GM12878 (cell line): ENCODE data around the gene VWA8. TPM values are rescaled to one million over a fixed set of nuclear protein-coding genes. Genes with fewer than 3 reads are reported as not detected.
"Not testable (repeated sequence)": the region's sequence is repeated elsewhere in the genome, so short reads cannot be mapped to it uniquely, and the experiment has no call there.

Source experiments
- ATAC-seq: fragments of 200-7000 bp; cut with Tn5 transposase; 3 replicates; pipeline ENCODE4 v1.9.1; 2020; ENCODE audit warnings: mild to moderate bottlenecking, moderate library complexity
- BruUV-seq: library from RNA; stranded (reverse); fragments of 400-500 nt; replicated peaks from 2 replicates; lab custom pipeline; 2021; lab: Mats Ljungman, UMichigan
- CTCF ChIA-PET: fragments of 300-600 bp; sonication (Branson Sonifier 250); formaldehyde crosslinking; extraction: SDS; loops from one replicate; lab custom pipeline; 2021; ENCODE audit warnings: inconsistent platforms; lab: Yijun Ruan, JAX
- POLR2A ChIA-PET: fragments of 350-600 bp; formaldehyde crosslinking; extraction: SDS; loops from one replicate; lab custom pipeline; 2021; ENCODE audit warnings: inconsistent platforms; lab: Charles Lee
- RAD21 ChIA-PET: fragments of 300-600 bp; sonication (Branson Sonifier 250); formaldehyde crosslinking; loops from one replicate; lab custom pipeline; 2023; ENCODE audit warnings: antibody characterized with exemption; ENCODE audit not compliant: unreplicated experiment; lab: Charles Lee
- SMC1A ChIA-PET: fragments of 300-600 bp; sonication (Branson Sonifier 250); formaldehyde crosslinking; loops from one replicate; lab custom pipeline; 2023; ENCODE audit not compliant: unreplicated experiment, uncharacterized antibody; lab: Charles Lee
- DNase-seq: peaks from one replicate; pipeline ENCODE4 v3.0.0-alpha.2; 2011; ENCODE audit warnings: low read depth, low spot score
- FAIRE-seq: peaks from 3 replicates; lab custom pipeline; 2011; peaks lifted over from hg19 to GRCh38; lab: Jason Lieb, UNC
- H2AFZ ChIP-seq: 2 replicates; pipeline ENCODE4 v1.6.0; 2011; ENCODE audit warnings: low read depth, low read length, control low read depth; ENCODE audit not compliant: control insufficient read depth
- H3K27ac ChIP-seq: 2 replicates; pipeline ENCODE4 v1.5.1; 2011; ENCODE audit warnings: control low read depth; ENCODE audit not compliant: control insufficient read depth, insufficient read depth
- H3K27me3 ChIP-seq, 2 experiments: replicated peaks in 1 of 2; 2 replicates each; pipeline versions ENCODE4 v1.6.0 to v1.6.1; 2011; ENCODE audit warnings: low read length in 1 of 2; ENCODE audit not compliant: control insufficient read depth in 2 of 2, insufficient read depth in 2 of 2
- H3K36me3 ChIP-seq, 2 experiments: 2 replicates each; pipeline ENCODE4 v1.5.1; 2011; ENCODE audit warnings: low read length in 1 of 2; ENCODE audit not compliant: control insufficient read depth in 2 of 2, insufficient read depth in 2 of 2
- H3K4me1 ChIP-seq: 2 replicates; pipeline ENCODE4 v1.6.1; 2011; ENCODE audit warnings: mild to moderate bottlenecking, low read length, moderate library complexity, mixed read lengths; ENCODE audit not compliant: control insufficient read depth, insufficient read depth
- H3K4me2 ChIP-seq: 2 replicates; pipeline ENCODE4 v1.6.0; 2011; ENCODE audit warnings: control low read depth; ENCODE audit not compliant: control insufficient read depth, insufficient read depth
- H3K4me3 ChIP-seq: fragments of 200-600 bp; sonication (generic); 2 replicates; pipeline ENCODE4 v1.5.1; 2016
- H3K79me2 ChIP-seq: 2 replicates; pipeline ENCODE4 v1.6.0; 2011; ENCODE audit warnings: low read length; ENCODE audit not compliant: control insufficient read depth, insufficient read depth
- H3K9ac ChIP-seq: 2 replicates; pipeline ENCODE4 v1.8.0; 2011; ENCODE audit warnings: low read length, control low read depth, mixed read lengths; ENCODE audit not compliant: control insufficient read depth, insufficient read depth
- H3K9me3 ChIP-seq: replicated peaks from 3 replicates; pipeline ENCODE4 v1.5.1; 2011; ENCODE audit warnings: mild to moderate bottlenecking, low read length; ENCODE audit not compliant: control insufficient read depth, insufficient read depth
- H4K20me1 ChIP-seq: 2 replicates; pipeline ENCODE4 v1.6.0; 2011; ENCODE audit not compliant: control insufficient read depth, insufficient read depth
- ATF2 ChIP-seq: IDR thresholded peaks from 2 replicates; pipeline ENCODE4 v1.6.1; 2012; ENCODE audit warnings: low read length, inconsistent platforms
- NRF1 ChIP-seq: conservative IDR thresholded peaks from 2 replicates; pipeline ENCODE4 v1.6.1; 2011; ENCODE audit warnings: mild to moderate bottlenecking, low read depth, low read length, improper control_type of control experiment
- RAD51 ChIP-seq: fragments of 450-650 bp; IDR thresholded peaks from 2 replicates; pipeline ENCODE4 v1.6.1; 2016; ENCODE audit warnings: moderate library complexity, mild to moderate bottlenecking, inconsistent platforms
- SKIL ChIP-seq: fragments of 450-650 bp; IDR thresholded peaks from 2 replicates; pipeline ENCODE4 v1.6.1; 2017; ENCODE audit warnings: mild to moderate bottlenecking, low read depth, inconsistent platforms; ENCODE audit not compliant: poor library complexity, severe bottlenecking
- SP1 ChIP-seq: IDR thresholded peaks from one replicate; pipeline ENCODE4 v1.6.1; 2011; ENCODE audit warnings: low read depth, low read length
- WGBS: methylation state at CpG from one replicate; pipeline ENCODE4 v1.1.6; 2016; ENCODE audit warnings: low lambda C conversion rate; ENCODE audit not compliant: insufficient replicate concordance, insufficient coverage; ENCODE audit errors: missing lambda C conversion rate; 5-methylcytosine and 5-hydroxymethylcytosine counted together
- in situ Hi-C: fragments of 300-500 bp; cut with MboI; formaldehyde crosslinking; loops from 9 replicates; pipeline ENCODE4 v1.14.3; 2018; ENCODE audit warnings: mixed read lengths
- intact Hi-C: fragments of 100-400 bp; cut with micrococcal nuclease; formaldehyde crosslinking; loops from one replicate; pipeline ENCODE4 v1.14.2; 2022; ENCODE audit not compliant: unreplicated experiment
- polyA plus RNA-seq, 11 experiments: library from polyadenylated mRNA; depleted of rRNA in 4 of 11; unstranded in 6 of 11; stranded (reverse) in 5 of 11; fragments of >200 nt; fragmentation: Nextera tagmentation in 4 of 11; fragmentation: Illumina TruSeq in 1 of 11; extraction: Ambion mirVana in 4 of 11; extraction: Trizol in 1 of 11; gene quantifications; 1 replicate in 1 of 11; 2 replicates in 10 of 11; pipeline versions ENCODE4 v1.2.1 to v1.2.3, GENCODE V29; 2011 to 2016; ENCODE audit warnings: inconsistent platforms in 2 of 11, missing spikeins in 2 of 11, low read depth in 1 of 11
- total RNA-seq, 4 experiments: library from RNA; depleted of rRNA in 3 of 4; stranded (reverse); fragments of >200 nt in 3 of 4; fragmentation: Illumina TruSeq in 1 of 4; extraction: Trizol in 1 of 4; gene quantifications; 2 replicates each; pipeline versions ENCODE4 v1.2.1 to v1.2.3, GENCODE V29; 2013 to 2021

The VWA8 gene
- total and polyA plus RNA-seq, 10 of the 15 experiments (the other 5 are each of a cell fraction or from before 2014, with no cell fraction given), result 3.0 to 21.8 (median 13.5) TPM

GRCh38 chr13:41648314-41648935 is 312.5 kb downstream of the VWA8 start (continued):
- TF ChIP-seq SKIL, result no peak
- TF ChIP-seq SP1, result no peak
- TF ChIP-seq RAD51, result no peak
- no peak for TF ChIP-seq NRF1
- no peak for TF ChIP-seq ATF2

GRCh38 chr13:41647699-41648313 is 313.1 kb downstream of the VWA8 start:
- intact Hi-C loops, RAD21 ChIA-PET, H4K20me1 ChIP-seq, H3K4me2 ChIP-seq, H2AFZ ChIP-seq, H3K27ac ChIP-seq, H3K4me1 ChIP-seq, H3K9me3 ChIP-seq, ATAC-seq, H3K36me3 ChIP-seq, H3K4me3 ChIP-seq, FAIRE-seq, H3K27me3 ChIP-seq, BruUV-seq, POLR2A ChIA-PET, H3K79me2 ChIP-seq, DNase-seq, H3K9ac ChIP-seq, in situ Hi-C loops: not testable (repeated sequence)
- ChIA-PET SMC1A (interaction anchor here (0.7 to 1.7 kb wide), 4 partner anchors 13 to 105 kb away, joined by 3 to 6 read pairs (median 4); no protein-coding TSS in a partner anchor), CTCF (interaction anchor here (0.6 to 1.4 kb wide), 4 partner anchors 20 to 263 kb away, joined by 3 read pairs; no protein-coding TSS in a partner anchor)
- 96% methylated on average over 10 of the region's 10 CpGs for WGBS
